Astrocyte (in vitro differentiated cells and primary cell): Measurements from ENCODE around the gene OR2T10. TPM values are rescaled to one million over a fixed set of nuclear protein-coding genes. Genes with fewer than 3 reads are reported as not detected.

Experiments used
- DNase-seq: peaks from one replicate; pipeline ENCODE4 v3.0.0-alpha.2; 2010; ENCODE audit warnings: low read depth
- FAIRE-seq: peaks from 2 replicates; lab custom pipeline; 2011; peaks lifted over from hg19 to GRCh38; lab: Jason Lieb, UNC
- H2AFZ ChIP-seq: 2 replicates; pipeline ENCODE4 v1.6.0; 2012; ENCODE audit warnings: low read depth, low read length, inconsistent platforms
- H3K27ac ChIP-seq: 2 replicates; pipeline ENCODE4 v1.5.1; 2011; ENCODE audit warnings: low read depth, low read length, inconsistent platforms
- H3K27me3 ChIP-seq: 2 replicates; pipeline ENCODE4 v1.6.0; 2011; ENCODE audit warnings: low read length, inconsistent platforms; ENCODE audit not compliant: insufficient read depth
- H3K36me3 ChIP-seq: 2 replicates; pipeline ENCODE4 v1.5.1; 2011; ENCODE audit warnings: low read length, inconsistent platforms; ENCODE audit not compliant: insufficient read depth
- H3K4me1 ChIP-seq: 2 replicates; pipeline ENCODE4 v1.5.1; 2011; ENCODE audit warnings: low read length, inconsistent platforms; ENCODE audit not compliant: insufficient read depth
- H3K4me2 ChIP-seq: 2 replicates; pipeline ENCODE4 v1.6.0; 2012; ENCODE audit warnings: low read length, inconsistent platforms
- H3K4me3 ChIP-seq: 2 replicates; pipeline ENCODE4 v1.5.1; 2011; ENCODE audit warnings: low read depth, mild to moderate bottlenecking, low read length, inconsistent platforms; ENCODE audit not compliant: insufficient read depth
- H3K79me2 ChIP-seq: 2 replicates; pipeline ENCODE4 v1.6.0; 2012; ENCODE audit warnings: mild to moderate bottlenecking, low read length, inconsistent platforms; ENCODE audit not compliant: insufficient read depth
- H3K9ac ChIP-seq: 2 replicates; pipeline ENCODE4 v1.6.0; 2012; ENCODE audit warnings: mild to moderate bottlenecking, low read length, inconsistent platforms
- H3K9me3 ChIP-seq: 2 replicates; pipeline ENCODE4 v1.5.1; 2012; ENCODE audit warnings: low read depth, mild to moderate bottlenecking, low read length, inconsistent platforms; ENCODE audit not compliant: insufficient read depth
- H4K20me1 ChIP-seq: 2 replicates; pipeline ENCODE4 v1.6.0; 2012; ENCODE audit warnings: low read length, inconsistent platforms; ENCODE audit not compliant: insufficient read depth
- H3K27ac Mint-ChIP-seq: one replicate; pipeline ENCODE4 v1.8.0; 2021; ENCODE audit warnings: mild to moderate bottlenecking, mixed read lengths; ENCODE audit not compliant: unreplicated experiment
- H3K27me3 Mint-ChIP-seq: one replicate; pipeline ENCODE4 v1.8.0; 2021; ENCODE audit warnings: low read depth, mixed read lengths; ENCODE audit not compliant: unreplicated experiment
- H3K36me3 Mint-ChIP-seq: one replicate; pipeline ENCODE4 v1.8.0; 2021; ENCODE audit warnings: low read depth, mixed read lengths; ENCODE audit not compliant: unreplicated experiment
- H3K4me1 Mint-ChIP-seq: one replicate; pipeline ENCODE4 v1.8.0; 2021; ENCODE audit warnings: low read depth, mixed read lengths; ENCODE audit not compliant: unreplicated experiment
- H3K4me3 Mint-ChIP-seq: one replicate; pipeline ENCODE4 v1.8.0; 2021; ENCODE audit warnings: mild to moderate bottlenecking, moderate library complexity, mixed read lengths; ENCODE audit not compliant: unreplicated experiment
- H3K9me3 Mint-ChIP-seq: one replicate; pipeline ENCODE4 v1.8.0; 2021; ENCODE audit warnings: mild to moderate bottlenecking, mixed read lengths; ENCODE audit not compliant: unreplicated experiment
- EZH2 ChIP-seq: IDR thresholded peaks from 2 replicates; pipeline ENCODE4 v1.6.1; 2012; ENCODE audit warnings: mild to moderate bottlenecking, low read length, inconsistent platforms; ENCODE audit not compliant: insufficient read depth
- total RNA-seq: library from RNA; stranded (reverse); gene quantifications from 2 replicates; pipeline ENCODE4 v1.2.1, GENCODE V29; 2021
- TF ChIP-seq, protein P1 (sequence below): IDR thresholded peaks from 2 replicates; pipeline ENCODE4 v1.5.1; 2011; ENCODE audit warnings: low read depth, mild to moderate bottlenecking, inconsistent platforms, low read length, moderate library complexity; ENCODE audit not compliant: insufficient read depth

OR2T10 gene
- total RNA-seq, 1 donor from 2014 or later, result not detected

DNA sequence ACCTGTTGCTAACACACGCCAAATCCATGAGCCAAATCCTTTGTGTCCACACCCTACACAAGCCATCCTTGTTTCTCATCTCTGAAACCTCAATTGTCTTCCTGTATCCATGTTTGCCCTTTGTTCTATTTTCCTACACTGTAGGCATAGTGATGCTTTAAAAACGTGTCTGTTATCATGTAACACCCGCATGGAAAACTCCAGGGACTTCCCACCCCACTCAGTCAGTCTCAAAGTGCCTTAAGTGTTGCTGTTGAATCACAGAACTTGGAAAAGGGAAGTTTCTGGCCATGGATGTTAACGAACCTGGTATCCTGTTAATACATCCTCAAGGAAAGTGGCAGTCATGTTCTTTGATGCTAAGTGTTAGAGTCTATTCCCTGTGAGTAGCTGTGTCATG is 27.7 kb upstream of the OR2T10 start:
- Mint-ChIP-seq H3K4me1 (no peaks in the 10 kb centered on the region), H3K4me3 (no peak overlapping the region), H3K27ac (no peak overlapping the region), H3K9me3 (peaks cover 6% of the 10 kb centered on the region), H3K36me3 (no peaks in the 10 kb centered on the region), H3K27me3 (no peaks in the 10 kb centered on the region)
- H3K4me2 ChIP-seq, result no peak overlapping the region
- no peak overlapping the region for H3K9ac ChIP-seq
- no peaks in the 10 kb centered on the region for H4K20me1 ChIP-seq
- H2AFZ ChIP-seq, result no peak overlapping the region
- peaks cover 7% of the 10 kb centered on the region for H3K9me3 ChIP-seq
- no peak overlapping the region for H3K4me3 ChIP-seq
- DNase-seq, result no peak
- H3K79me2 ChIP-seq, result no peaks in the 10 kb centered on the region
- TF ChIP-seq EZH2, result no peak
- TF ChIP-seq, protein P1, sequence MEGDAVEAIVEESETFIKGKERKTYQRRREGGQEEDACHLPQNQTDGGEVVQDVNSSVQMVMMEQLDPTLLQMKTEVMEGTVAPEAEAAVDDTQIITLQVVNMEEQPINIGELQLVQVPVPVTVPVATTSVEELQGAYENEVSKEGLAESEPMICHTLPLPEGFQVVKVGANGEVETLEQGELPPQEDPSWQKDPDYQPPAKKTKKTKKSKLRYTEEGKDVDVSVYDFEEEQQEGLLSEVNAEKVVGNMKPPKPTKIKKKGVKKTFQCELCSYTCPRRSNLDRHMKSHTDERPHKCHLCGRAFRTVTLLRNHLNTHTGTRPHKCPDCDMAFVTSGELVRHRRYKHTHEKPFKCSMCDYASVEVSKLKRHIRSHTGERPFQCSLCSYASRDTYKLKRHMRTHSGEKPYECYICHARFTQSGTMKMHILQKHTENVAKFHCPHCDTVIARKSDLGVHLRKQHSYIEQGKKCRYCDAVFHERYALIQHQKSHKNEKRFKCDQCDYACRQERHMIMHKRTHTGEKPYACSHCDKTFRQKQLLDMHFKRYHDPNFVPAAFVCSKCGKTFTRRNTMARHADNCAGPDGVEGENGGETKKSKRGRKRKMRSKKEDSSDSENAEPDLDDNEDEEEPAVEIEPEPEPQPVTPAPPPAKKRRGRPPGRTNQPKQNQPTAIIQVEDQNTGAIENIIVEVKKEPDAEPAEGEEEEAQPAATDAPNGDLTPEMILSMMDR, result no peak
- H3K27me3 ChIP-seq, result no peaks in the 10 kb centered on the region
- H3K27ac ChIP-seq, result no peak overlapping the region
- no peaks in the 10 kb centered on the region for H3K36me3 ChIP-seq
- no peaks in the 10 kb centered on the region for H3K4me1 ChIP-seq
- FAIRE-seq, result no peak

DNA sequence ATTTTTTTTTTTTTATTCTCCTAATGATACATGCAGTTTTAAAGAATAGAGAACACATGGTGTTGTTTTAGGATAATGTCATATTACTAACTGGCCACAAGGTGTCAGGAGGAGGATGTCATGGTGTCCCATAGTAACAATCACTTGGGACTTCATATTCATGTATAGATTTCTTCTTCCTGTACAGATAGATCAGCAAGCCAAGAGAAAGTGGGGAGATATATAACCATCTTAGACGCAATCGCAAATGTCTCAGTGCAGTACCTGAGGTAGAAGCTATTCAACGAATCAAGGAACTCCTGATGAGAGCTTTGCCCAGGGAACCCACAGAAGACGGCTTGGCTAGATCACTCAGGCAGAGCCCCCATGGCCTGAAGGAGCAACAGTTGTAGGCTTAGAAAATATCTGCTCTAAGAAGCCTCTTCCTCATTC is 25.1 kb upstream of the OR2T10 start:
- H3K9ac ChIP-seq, result no peak overlapping the region
- TF ChIP-seq, protein P1, result no peak
- no peak for TF ChIP-seq EZH2
- Mint-ChIP-seq H3K27me3 (no peaks in the 10 kb centered on the region), H3K4me3 (no peak overlapping the region), H3K36me3 (no peaks in the 10 kb centered on the region), H3K27ac (no peak overlapping the region), H3K4me1 (no peaks in the 10 kb centered on the region), H3K9me3 (peaks cover 4% of the 10 kb centered on the region)
- H4K20me1 ChIP-seq, result no peaks in the 10 kb centered on the region
- no peak overlapping the region for H3K4me3 ChIP-seq
- peak; percentile 34 for FAIRE-seq
- no peak overlapping the region for H2AFZ ChIP-seq
- H3K9me3 ChIP-seq, result peaks cover 7% of the 10 kb centered on the region
- no peaks in the 10 kb centered on the region for H3K36me3 ChIP-seq
- no peaks in the 10 kb centered on the region for H3K27me3 ChIP-seq
- H3K27ac ChIP-seq, result no peak overlapping the region
- no peaks in the 10 kb centered on the region for H3K79me2 ChIP-seq
- peak; percentile 0 for DNase-seq
- H3K4me1 ChIP-seq, result no peaks in the 10 kb centered on the region
- no peak overlapping the region for H3K4me2 ChIP-seq

DNA sequence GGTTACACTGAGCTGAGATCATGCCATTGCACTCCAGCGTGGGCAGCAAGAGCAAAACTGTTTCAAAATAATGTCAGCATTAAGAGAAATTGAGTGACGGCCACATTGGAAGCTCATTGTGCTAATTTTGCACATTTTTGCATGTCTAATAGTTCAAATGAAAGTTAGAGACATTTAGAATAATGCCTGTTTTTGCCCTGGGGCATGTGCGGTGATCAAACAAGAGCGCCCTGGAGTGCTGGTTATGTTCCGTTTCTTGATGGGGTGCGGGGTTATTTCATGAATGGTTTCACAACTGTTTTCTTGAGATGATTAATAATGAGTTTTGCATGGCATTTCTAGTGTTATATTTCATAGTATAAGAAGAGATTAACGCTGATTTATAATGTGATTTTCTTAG is 24.3 kb upstream of the OR2T10 start:
- FAIRE-seq (no peak), DNase-seq (no peak)
- H3K9me3 Mint-ChIP-seq, result peaks cover 4% of the 10 kb centered on the region
- Histone ChIP-seq H3K4me2 (no peak overlapping the region), H3K27ac (no peak overlapping the region), H3K4me3 (no peak overlapping the region), H3K9ac (no peak overlapping the region), H3K36me3 (no peaks in the 10 kb centered on the region), H3K79me2 (no peaks in the 10 kb centered on the region), H4K20me1 (no peaks in the 10 kb centered on the region), H3K9me3 (peaks cover 3% of the 10 kb centered on the region), H2AFZ (no peak overlapping the region), H3K4me1 (no peaks in the 10 kb centered on the region), H3K27me3 (no peaks in the 10 kb centered on the region)
- H3K27ac Mint-ChIP-seq, result no peak overlapping the region
- no peak overlapping the region for H3K4me3 Mint-ChIP-seq
- no peaks in the 10 kb centered on the region for H3K27me3 Mint-ChIP-seq
- H3K4me1 Mint-ChIP-seq, result no peaks in the 10 kb centered on the region
- TF ChIP-seq, protein P1, result no peak
- TF ChIP-seq EZH2, result no peak
- no peaks in the 10 kb centered on the region for H3K36me3 Mint-ChIP-seq
